ENCODE measurements around the gene KRT33A. TPM values are rescaled to one million over a fixed set of nuclear protein-coding genes. Genes with fewer than 3 reads are reported as not detected.
A peak's percentile ranks its signal among the peaks of the same experiment; 100 is the strongest.

The KRT33A gene
- polyA plus RNA-seq, 3 donors, result not detected

- peaks cover 3 to 16% (median 10%) of the 10 kb centered on the region in 7 donors for H3K9me3 Mint-ChIP-seq
- Histone ChIP-seq H4K20me1 (ENCODE audit: insufficient read depth, low read length) (no peaks in the 10 kb centered on the region), H3K9me3 (replicated peaks in 1 of 2; ENCODE audit: control insufficient read depth in 1 of 2, insufficient read depth in 1 of 2, low read length in 2 of 2) (peaks cover 2 to 7% of the 10 kb centered on the region in 2 donors), H2AFZ (ENCODE audit: insufficient read depth, low read depth, low read length, poor library complexity, severe bottlenecking) (no peak overlapping the region), H3K36me3 (replicated peaks in 1 of 2; ENCODE audit: control insufficient read depth in 1 of 2, insufficient read depth in 2 of 2, low read length in 2 of 2) (no peaks in the 10 kb centered on the region), H3K4me1 (ENCODE audit: control insufficient read depth in 1 of 2, insufficient read depth in 2 of 2, low read length in 2 of 2) (peaks cover 0 to 7% of the 10 kb centered on the region in 2 donors), H3K27me3 (ENCODE audit: control insufficient read depth in 2 of 2, insufficient read depth in 2 of 2, low read length in 2 of 2) (no peaks in the 10 kb centered on the region), H3K9ac (ENCODE audit: insufficient read depth, low read length, poor library complexity, severe bottlenecking) (no peak overlapping the region), H3K27ac (ENCODE audit: low read depth in 1 of 2, low read length in 2 of 2) (no peak overlapping the region), H3K4me3 (replicated peaks in 1 of 3; ENCODE audit: low read depth in 2 of 3, low read length in 3 of 3) (no peak overlapping the region), H3K79me2 (ENCODE audit: insufficient read depth, low read length) (no peaks in the 10 kb centered on the region), H3K4me2 (replicated peaks; ENCODE audit: extremely low read depth, low read length, poor library complexity, severe bottlenecking) (no peak overlapping the region)
- peaks cover 0 to 4% (median 0%) of the 10 kb centered on the region in 3 donors for H3K27me3 Mint-ChIP-seq (ENCODE audit: low read depth in 3 of 3)
- H3K4me3 Mint-ChIP-seq, result no peak overlapping the region
- TF ChIP-seq CTCF (IDR thresholded peaks at IDR 0.05), result no peak
- peak overlapping the region in 3 of 7 donors; percentile 5 to 28 (median 15) for H3K27ac Mint-ChIP-seq
- H3K4me1 Mint-ChIP-seq, result peaks cover 10% of the 10 kb centered on the region
- WGBS (ENCODE audit: insufficient coverage), result 85% methylated on average over 15 of the region's 16 CpGs
- no peaks in the 10 kb centered on the region for H3K36me3 Mint-ChIP-seq
- no peak for DNase-seq
- intact Hi-C loops (cut with micrococcal nuclease), result loop anchor here (5.0 to 10.0 kb wide), 2 partner anchors 417 to 420 kb away; no protein-coding TSS in a partner anchor
These were observed 26.2 kb downstream of the KRT33A start for GRCh38 chr17:41324180-41325075.

- Mint-ChIP-seq H3K9me3 (peaks cover 3 to 17% (median 11%) of the 10 kb centered on the region in 7 donors), H3K27me3 (ENCODE audit: low read depth in 3 of 3) (peaks cover 0 to 3% (median 0%) of the 10 kb centered on the region in 3 donors), H3K27ac (peak overlapping the region in 1 of 7 donors; percentile 58), H3K4me3 (no peak overlapping the region), H3K4me1 (peaks cover 10% of the 10 kb centered on the region), H3K36me3 (no peaks in the 10 kb centered on the region)
- no peak overlapping the region for H3K27ac ChIP-seq (ENCODE audit: low read depth in 1 of 2, low read length in 2 of 2)
- H3K27me3 ChIP-seq (ENCODE audit: control insufficient read depth in 2 of 2, insufficient read depth in 2 of 2, low read length in 2 of 2), result no peaks in the 10 kb centered on the region
- no peaks in the 10 kb centered on the region for H3K79me2 ChIP-seq (ENCODE audit: insufficient read depth, low read length)
- no peak overlapping the region for H2AFZ ChIP-seq (ENCODE audit: insufficient read depth, low read depth, low read length, poor library complexity, severe bottlenecking)
- WGBS (ENCODE audit: insufficient coverage), result 93% methylated on average over 8 of the region's 11 CpGs
- no peak overlapping the region for H3K4me2 ChIP-seq (replicated peaks; ENCODE audit: extremely low read depth, low read length, poor library complexity, severe bottlenecking)
- H3K4me1 ChIP-seq (ENCODE audit: control insufficient read depth in 1 of 2, insufficient read depth in 2 of 2, low read length in 2 of 2), result peaks cover 0 to 7% of the 10 kb centered on the region in 2 donors
- peaks cover 2 to 7% of the 10 kb centered on the region in 2 donors for H3K9me3 ChIP-seq (replicated peaks in 1 of 2; ENCODE audit: control insufficient read depth in 1 of 2, insufficient read depth in 1 of 2, low read length in 2 of 2)
- TF ChIP-seq CTCF (IDR thresholded peaks at IDR 0.05), result no peak
- H4K20me1 ChIP-seq (ENCODE audit: insufficient read depth, low read length), result no peaks in the 10 kb centered on the region
- intact Hi-C loops (cut with micrococcal nuclease), result loop anchor here (5.0 to 10.0 kb wide), 2 partner anchors 416 to 418 kb away; no protein-coding TSS in a partner anchor
- DNase-seq, result no peak
- no peak overlapping the region for H3K4me3 ChIP-seq (replicated peaks in 1 of 3; ENCODE audit: low read depth in 2 of 3, low read length in 3 of 3)
- no peaks in the 10 kb centered on the region for H3K36me3 ChIP-seq (replicated peaks in 1 of 2; ENCODE audit: control insufficient read depth in 1 of 2, insufficient read depth in 2 of 2, low read length in 2 of 2)
- no peak overlapping the region for H3K9ac ChIP-seq (ENCODE audit: insufficient read depth, low read length, poor library complexity, severe bottlenecking)
These were observed 27.4 kb downstream of the KRT33A start for GRCh38 chr17:41322903-41323895.
